SH-SY5Y (cell line): ENCODE measurements around the gene GRIK2.

ENCODE experiments used
- GATA2 ChIP-seq: IDR thresholded peaks from 2 replicates; pipeline ENCODE4 v1.6.1; 2011; ENCODE audit warnings: mild to moderate bottlenecking, low read depth, low read length
- GATA3 ChIP-seq: IDR thresholded peaks from 2 replicates; pipeline ENCODE4 v1.6.1; 2011; ENCODE audit warnings: low read depth, mild to moderate bottlenecking, low read length, moderate library complexity

DNA sequence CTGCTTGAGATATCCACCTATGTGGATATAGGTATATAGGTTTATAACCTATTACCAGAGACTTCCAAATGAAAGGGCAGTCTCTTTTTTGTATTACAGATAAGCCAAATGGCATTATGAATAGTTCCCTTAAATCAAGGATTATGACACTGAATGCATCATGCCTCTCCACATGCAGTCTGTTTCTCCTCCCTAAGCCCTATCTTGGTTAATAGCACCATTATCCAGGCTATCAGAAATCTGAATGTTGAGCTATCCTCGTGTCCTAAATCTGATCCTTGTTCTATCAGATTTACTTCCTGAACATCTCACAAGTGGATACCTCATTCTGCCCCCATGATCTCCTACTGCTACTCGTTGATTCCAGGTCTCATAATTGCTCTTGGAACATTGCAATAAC, 138.0 kb downstream of the GRIK2 start:
- TF ChIP-seq GATA2 = no peak
- no peak for TF ChIP-seq GATA3
